Measurements from ENCODE around the gene RCN2.

The RCN2 gene

GRCh38 chr15:76930831-76931396 is 635 bp upstream of the RCN2 start:
- Histone ChIP-seq H3K27ac (ENCODE audit: insufficient read depth, low read length, poor library complexity, severe bottlenecking) (peak overlapping the region; percentile 63), H3K9me3 (ENCODE audit: control insufficient read depth, low read length) (no peaks in the 10 kb centered on the region), H3K4me1 (ENCODE audit: control insufficient read depth, insufficient read depth, low read length, poor library complexity, severe bottlenecking) (peaks cover 4% of the 10 kb centered on the region), H3K4me3 (ENCODE audit: insufficient read depth, low read depth, low read length, poor library complexity, severe bottlenecking) (peak overlapping the region; percentile 79), H3K27me3 (replicated peaks; ENCODE audit: control insufficient read depth, insufficient read depth, low read length, poor library complexity, severe bottlenecking) (no peaks in the 10 kb centered on the region), H3K36me3 (ENCODE audit: control insufficient read depth, insufficient read depth, low read length) (peaks cover 3% of the 10 kb centered on the region)
- DNase-seq, result no peak

GRCh38 chr15:76932135-76932966 is 802 bp downstream of the RCN2 start:
- Histone ChIP-seq H3K9me3 (ENCODE audit: control insufficient read depth, low read length) (no peaks in the 10 kb centered on the region), H3K36me3 (ENCODE audit: control insufficient read depth, insufficient read depth, low read length) (peaks cover 3% of the 10 kb centered on the region), H3K4me3 (ENCODE audit: insufficient read depth, low read depth, low read length, poor library complexity, severe bottlenecking) (peak overlapping the region; percentile 79), H3K4me1 (ENCODE audit: control insufficient read depth, insufficient read depth, low read length, poor library complexity, severe bottlenecking) (peaks cover 4% of the 10 kb centered on the region), H3K27ac (ENCODE audit: insufficient read depth, low read length, poor library complexity, severe bottlenecking) (peak overlapping the region; percentile 63), H3K27me3 (replicated peaks; ENCODE audit: control insufficient read depth, insufficient read depth, low read length, poor library complexity, severe bottlenecking) (no peaks in the 10 kb centered on the region)
- DNase-seq, result no peak

GRCh38 chr15:76935620-76936019 is 4.1 kb downstream of the RCN2 start:
- H3K4me3 ChIP-seq (ENCODE audit: insufficient read depth, low read depth, low read length, poor library complexity, severe bottlenecking), result no peak overlapping the region
- DNase-seq, result no peak
- no peak overlapping the region for H3K27ac ChIP-seq (ENCODE audit: insufficient read depth, low read length, poor library complexity, severe bottlenecking)
- no peaks in the 10 kb centered on the region for H3K27me3 ChIP-seq (replicated peaks; ENCODE audit: control insufficient read depth, insufficient read depth, low read length, poor library complexity, severe bottlenecking)
- H3K4me1 ChIP-seq (ENCODE audit: control insufficient read depth, insufficient read depth, low read length, poor library complexity, severe bottlenecking), result peaks cover 4% of the 10 kb centered on the region
- peaks cover 6% of the 10 kb centered on the region for H3K36me3 ChIP-seq (ENCODE audit: control insufficient read depth, insufficient read depth, low read length)
- H3K9me3 ChIP-seq (ENCODE audit: control insufficient read depth, low read length), result no peaks in the 10 kb centered on the region

- no peaks in the 10 kb centered on the region for H3K4me1 ChIP-seq (ENCODE audit: control insufficient read depth, insufficient read depth, low read length, poor library complexity, severe bottlenecking)
- H3K27ac ChIP-seq (ENCODE audit: insufficient read depth, low read length, poor library complexity, severe bottlenecking), result no peak overlapping the region
- DNase-seq, result no peak
- no peaks in the 10 kb centered on the region for H3K27me3 ChIP-seq (replicated peaks; ENCODE audit: control insufficient read depth, insufficient read depth, low read length, poor library complexity, severe bottlenecking)
- no peak overlapping the region for H3K4me3 ChIP-seq (ENCODE audit: insufficient read depth, low read depth, low read length, poor library complexity, severe bottlenecking)
- H3K9me3 ChIP-seq (ENCODE audit: control insufficient read depth, low read length), result no peaks in the 10 kb centered on the region
- peaks cover 6% of the 10 kb centered on the region for H3K36me3 ChIP-seq (ENCODE audit: control insufficient read depth, insufficient read depth, low read length)
These were observed 5.1 kb downstream of the RCN2 start for GRCh38 chr15:76936671-76937070.

GRCh38 chr15:76938752-76939151 is 7.2 kb downstream of the RCN2 start:
- DNase-seq, result no peak
- H3K36me3 ChIP-seq (ENCODE audit: control insufficient read depth, insufficient read depth, low read length), result peaks cover 6% of the 10 kb centered on the region
- H3K27me3 ChIP-seq (replicated peaks; ENCODE audit: control insufficient read depth, insufficient read depth, low read length, poor library complexity, severe bottlenecking), result no peaks in the 10 kb centered on the region
- no peak overlapping the region for H3K4me3 ChIP-seq (ENCODE audit: insufficient read depth, low read depth, low read length, poor library complexity, severe bottlenecking)
- no peaks in the 10 kb centered on the region for H3K4me1 ChIP-seq (ENCODE audit: control insufficient read depth, insufficient read depth, low read length, poor library complexity, severe bottlenecking)
- H3K27ac ChIP-seq (ENCODE audit: insufficient read depth, low read length, poor library complexity, severe bottlenecking), result no peak overlapping the region
- no peaks in the 10 kb centered on the region for H3K9me3 ChIP-seq (ENCODE audit: control insufficient read depth, low read length)

GRCh38 chr15:76939715-76940114 is 8.2 kb downstream of the RCN2 start:
- H3K4me3 ChIP-seq (ENCODE audit: insufficient read depth, low read depth, low read length, poor library complexity, severe bottlenecking), result no peak overlapping the region
- DNase-seq, result no peak
- no peaks in the 10 kb centered on the region for H3K27me3 ChIP-seq (replicated peaks; ENCODE audit: control insufficient read depth, insufficient read depth, low read length, poor library complexity, severe bottlenecking)
- H3K9me3 ChIP-seq (ENCODE audit: control insufficient read depth, low read length), result no peaks in the 10 kb centered on the region
- H3K4me1 ChIP-seq (ENCODE audit: control insufficient read depth, insufficient read depth, low read length, poor library complexity, severe bottlenecking), result no peaks in the 10 kb centered on the region
- H3K27ac ChIP-seq (ENCODE audit: insufficient read depth, low read length, poor library complexity, severe bottlenecking), result no peak overlapping the region
- peaks cover 6% of the 10 kb centered on the region for H3K36me3 ChIP-seq (ENCODE audit: control insufficient read depth, insufficient read depth, low read length)

GRCh38 chr15:76941636-76942035 is 10.1 kb downstream of the RCN2 start:
- Histone ChIP-seq H3K4me3 (ENCODE audit: insufficient read depth, low read depth, low read length, poor library complexity, severe bottlenecking) (no peak overlapping the region), H3K9me3 (ENCODE audit: control insufficient read depth, low read length) (no peaks in the 10 kb centered on the region), H3K4me1 (ENCODE audit: control insufficient read depth, insufficient read depth, low read length, poor library complexity, severe bottlenecking) (no peaks in the 10 kb centered on the region), H3K27ac (ENCODE audit: insufficient read depth, low read length, poor library complexity, severe bottlenecking) (no peak overlapping the region), H3K36me3 (ENCODE audit: control insufficient read depth, insufficient read depth, low read length) (peaks cover 8% of the 10 kb centered on the region), H3K27me3 (replicated peaks; ENCODE audit: control insufficient read depth, insufficient read depth, low read length, poor library complexity, severe bottlenecking) (no peaks in the 10 kb centered on the region)
- no peak for DNase-seq

- no peak overlapping the region for H3K4me3 ChIP-seq (ENCODE audit: insufficient read depth, low read depth, low read length, poor library complexity, severe bottlenecking)
- no peaks in the 10 kb centered on the region for H3K27me3 ChIP-seq (replicated peaks; ENCODE audit: control insufficient read depth, insufficient read depth, low read length, poor library complexity, severe bottlenecking)
- H3K9me3 ChIP-seq (ENCODE audit: control insufficient read depth, low read length), result no peaks in the 10 kb centered on the region
- no peak for DNase-seq
- H3K36me3 ChIP-seq (ENCODE audit: control insufficient read depth, insufficient read depth, low read length), result peaks cover 8% of the 10 kb centered on the region
- H3K4me1 ChIP-seq (ENCODE audit: control insufficient read depth, insufficient read depth, low read length, poor library complexity, severe bottlenecking), result no peaks in the 10 kb centered on the region
- H3K27ac ChIP-seq (ENCODE audit: insufficient read depth, low read length, poor library complexity, severe bottlenecking), result no peak overlapping the region
These were observed 10.8 kb downstream of the RCN2 start for GRCh38 chr15:76942331-76942730.

- H3K9me3 ChIP-seq (ENCODE audit: control insufficient read depth, low read length), result no peaks in the 10 kb centered on the region
- H3K27ac ChIP-seq (ENCODE audit: insufficient read depth, low read length, poor library complexity, severe bottlenecking), result no peak overlapping the region
- H3K4me3 ChIP-seq (ENCODE audit: insufficient read depth, low read depth, low read length, poor library complexity, severe bottlenecking), result no peak overlapping the region
- no peak for DNase-seq
- H3K36me3 ChIP-seq (ENCODE audit: control insufficient read depth, insufficient read depth, low read length), result peaks cover 11% of the 10 kb centered on the region
- no peaks in the 10 kb centered on the region for H3K4me1 ChIP-seq (ENCODE audit: control insufficient read depth, insufficient read depth, low read length, poor library complexity, severe bottlenecking)
- H3K27me3 ChIP-seq (replicated peaks; ENCODE audit: control insufficient read depth, insufficient read depth, low read length, poor library complexity, severe bottlenecking), result no peaks in the 10 kb centered on the region
These were observed 14.0 kb downstream of the RCN2 start for GRCh38 chr15:76945494-76946093.

- Histone ChIP-seq H3K27me3 (replicated peaks; ENCODE audit: control insufficient read depth, insufficient read depth, low read length, poor library complexity, severe bottlenecking) (no peaks in the 10 kb centered on the region), H3K4me1 (ENCODE audit: control insufficient read depth, insufficient read depth, low read length, poor library complexity, severe bottlenecking) (no peaks in the 10 kb centered on the region), H3K27ac (ENCODE audit: insufficient read depth, low read length, poor library complexity, severe bottlenecking) (no peak overlapping the region), H3K9me3 (ENCODE audit: control insufficient read depth, low read length) (no peaks in the 10 kb centered on the region), H3K36me3 (ENCODE audit: control insufficient read depth, insufficient read depth, low read length) (peaks cover 11% of the 10 kb centered on the region), H3K4me3 (ENCODE audit: insufficient read depth, low read depth, low read length, poor library complexity, severe bottlenecking) (no peak overlapping the region)
- no peak for DNase-seq
These were observed 15.9 kb downstream of the RCN2 start for GRCh38 chr15:76947454-76947853.

All from effector memory CD4-positive, alpha-beta T cell (primary cell).